CD4-positive, alpha-beta T cell treated with Interleukin-17A for 4 hours (primary cell): ENCODE measurements around the gene SFSWAP.
A peak's percentile ranks its signal among the peaks of the same experiment; 100 is the strongest.
"Not testable (repeated sequence)": the region's sequence is repeated elsewhere in the genome, so short reads cannot be mapped to it uniquely, and the experiment has no call there.

ENCODE experiments used
- DNase-seq: peaks from one replicate; pipeline ENCODE4 v3.0.0-alpha.2; 2020; ENCODE audit warnings: mixed read lengths

Gene SFSWAP

DNA sequence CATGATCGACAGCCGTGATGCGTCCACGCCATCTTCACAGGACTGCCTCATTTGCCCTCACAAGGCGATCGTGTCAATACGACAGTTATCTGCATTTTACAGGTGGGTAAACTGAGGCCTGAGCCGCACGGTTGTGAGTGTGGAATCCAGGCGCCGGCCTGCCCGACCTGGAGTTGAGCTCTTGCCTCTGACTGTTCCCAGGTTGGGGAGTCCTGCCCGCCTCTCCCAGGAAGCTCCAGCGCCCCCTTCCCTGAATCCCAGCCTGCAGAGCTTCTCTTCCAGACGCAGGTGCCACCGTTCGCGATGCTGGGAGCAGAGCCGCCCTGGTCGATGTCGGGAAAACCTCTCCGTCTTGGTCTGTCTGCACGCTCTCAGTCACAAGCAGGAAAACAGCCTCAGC lies 31.1 kb upstream of the SFSWAP start:
- not testable (repeated sequence) for DNase-seq

DNA sequence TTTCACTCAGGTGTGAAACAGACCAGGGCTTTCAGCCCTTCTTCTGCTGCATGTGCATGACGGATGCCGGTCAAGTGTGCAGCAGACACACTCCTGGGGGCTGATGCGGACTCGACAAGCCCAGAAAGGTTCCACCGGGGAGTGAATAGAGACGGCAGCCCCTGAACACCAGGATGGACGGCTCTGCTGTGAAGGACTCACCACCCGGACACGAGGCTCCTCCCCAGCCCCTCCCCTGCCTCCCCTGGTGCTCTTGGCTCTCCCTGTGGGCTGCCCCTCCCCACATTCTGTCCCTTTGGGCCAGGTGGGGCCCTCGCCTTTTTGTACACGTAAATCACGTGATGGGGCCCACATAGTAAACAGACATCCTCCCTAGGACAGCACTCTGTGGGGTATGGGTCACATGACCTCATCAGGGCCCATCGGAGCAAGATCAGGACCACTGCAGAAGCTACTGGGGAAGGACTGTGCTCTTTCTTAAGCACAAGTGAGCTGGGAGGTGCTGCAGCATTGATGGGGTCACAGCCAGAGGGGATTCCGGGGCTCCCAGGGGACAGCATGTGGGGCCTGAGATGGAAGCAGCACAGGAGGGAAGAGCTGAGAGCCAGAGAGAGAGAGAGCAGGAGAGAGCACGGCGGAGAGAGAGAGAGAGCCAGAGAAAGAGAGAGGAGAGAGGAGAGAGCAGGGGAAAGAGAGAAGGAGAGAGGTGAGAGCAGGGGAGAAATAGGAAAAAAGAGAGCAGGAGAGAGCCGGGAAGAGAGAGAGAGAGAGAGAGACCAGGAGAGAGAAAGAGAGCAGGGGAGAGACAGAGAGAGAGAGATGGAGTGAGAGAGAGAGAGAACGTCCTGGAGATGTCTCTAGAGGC lies 30.3 kb upstream of the SFSWAP start:
- DNase-seq: not testable (repeated sequence)

DNA sequence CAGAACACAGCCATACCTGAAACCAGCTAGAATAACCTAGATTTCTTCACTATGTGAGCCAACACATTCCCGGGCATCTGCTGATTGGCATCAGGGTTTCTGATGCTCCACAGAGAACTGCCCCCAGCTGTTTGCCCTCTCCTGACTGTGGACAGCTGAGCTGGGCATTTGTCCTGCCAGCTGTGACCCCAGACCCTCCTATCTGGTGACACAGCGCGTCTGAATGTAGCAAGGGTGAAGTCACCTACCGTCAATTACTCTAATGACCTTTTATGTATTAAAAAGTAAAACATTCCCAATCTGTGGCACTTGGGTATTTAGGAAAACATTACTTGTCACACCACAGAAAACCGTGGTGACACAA lies 29.7 kb upstream of the SFSWAP start:
- DNase-seq: no peak

DNA sequence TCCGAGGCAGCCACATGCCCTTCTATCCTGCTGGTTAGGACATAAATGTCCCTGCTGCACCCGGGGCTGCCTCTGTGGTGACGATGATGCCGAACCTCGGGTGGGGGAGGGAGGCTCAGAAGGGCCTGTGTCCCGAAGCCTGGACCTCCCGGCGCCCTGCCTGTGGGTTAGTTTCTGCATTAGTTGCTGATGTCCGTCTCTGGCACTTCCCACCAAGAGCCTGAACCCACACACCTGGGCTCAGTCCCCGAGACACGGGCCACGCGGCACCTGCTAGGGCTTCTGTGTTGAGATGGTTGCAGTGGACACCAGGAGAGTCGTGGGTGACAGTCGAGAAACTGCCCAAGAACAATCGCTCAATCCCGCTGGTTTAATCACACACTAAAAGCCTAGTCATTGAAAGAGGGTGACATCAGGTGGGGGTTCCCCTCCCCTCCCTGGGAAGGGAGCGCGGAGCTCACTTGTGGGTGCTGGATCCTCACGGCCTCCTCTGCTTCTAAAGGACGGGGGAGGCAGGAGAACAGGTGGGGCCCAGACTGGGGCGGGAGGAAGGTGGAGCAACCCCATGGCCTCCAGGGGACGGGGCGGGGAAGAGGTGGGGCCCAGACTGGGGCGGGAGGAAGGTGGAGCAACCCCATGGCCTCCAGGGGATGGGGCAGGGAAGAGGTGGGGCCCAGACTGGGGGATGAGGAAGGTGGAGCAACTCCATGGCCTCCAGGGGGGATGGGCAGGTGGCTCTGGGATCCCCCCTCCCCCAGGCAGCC lies 29.0 kb upstream of the SFSWAP start:
- DNase-seq: peak; percentile 85

DNA sequence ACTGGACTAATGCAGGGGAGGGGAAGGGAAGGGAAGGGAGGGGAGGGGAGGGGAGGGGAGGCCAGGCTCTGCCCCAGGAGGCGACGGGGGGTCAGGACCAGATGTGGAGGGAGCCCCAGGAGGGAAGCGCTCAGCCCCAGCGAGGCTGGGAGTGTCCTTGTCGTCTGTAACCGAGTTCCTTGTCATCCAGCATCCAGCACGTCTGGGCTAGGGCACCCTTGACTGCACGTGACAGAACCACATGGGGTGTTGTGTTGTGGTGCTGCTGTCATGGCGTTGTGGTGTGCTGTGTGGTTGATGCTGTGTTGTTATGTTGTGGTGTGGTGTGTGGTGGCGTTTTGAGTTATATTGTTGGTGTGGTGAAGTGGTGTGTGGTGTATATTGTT lies 28.4 kb upstream of the SFSWAP start:
- no peak for DNase-seq

DNA sequence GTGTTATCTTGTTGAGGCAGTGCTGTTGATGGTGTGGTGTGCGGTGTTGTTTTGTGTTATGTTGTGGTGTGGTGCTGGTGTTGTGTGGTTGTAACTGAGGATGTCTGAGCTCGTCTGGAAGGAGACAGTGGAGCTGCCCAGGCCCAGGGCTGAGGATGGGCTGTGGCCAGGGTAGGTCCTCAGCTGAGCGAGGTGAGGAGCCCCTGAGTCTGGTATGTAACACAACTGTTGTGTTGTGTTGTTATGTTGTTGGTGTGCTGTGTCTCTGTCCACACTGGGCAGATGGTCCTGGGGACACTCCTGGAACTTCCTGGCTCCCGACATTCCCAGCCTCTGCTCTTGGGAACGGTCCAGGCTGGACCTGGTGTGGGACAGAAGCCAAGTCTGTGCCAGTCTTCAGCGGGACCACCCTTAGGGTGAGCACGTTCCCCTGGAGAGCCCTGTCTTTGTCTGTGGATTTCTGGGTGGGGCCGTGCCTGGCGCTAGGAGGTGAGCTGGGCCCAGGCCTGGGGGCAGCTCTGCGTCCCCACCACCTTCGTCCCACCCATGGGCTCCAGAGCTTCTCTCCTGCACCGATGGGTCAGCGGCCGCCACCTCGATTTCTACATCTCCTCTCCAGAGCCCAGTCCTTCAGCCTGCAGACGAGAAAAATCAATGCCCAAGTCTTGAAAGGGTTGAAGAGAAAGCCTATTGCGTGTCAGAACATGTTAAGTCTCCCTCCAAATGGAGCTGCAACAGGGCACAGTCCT lies 27.4 kb upstream of the SFSWAP start:
- no peak for DNase-seq

DNA sequence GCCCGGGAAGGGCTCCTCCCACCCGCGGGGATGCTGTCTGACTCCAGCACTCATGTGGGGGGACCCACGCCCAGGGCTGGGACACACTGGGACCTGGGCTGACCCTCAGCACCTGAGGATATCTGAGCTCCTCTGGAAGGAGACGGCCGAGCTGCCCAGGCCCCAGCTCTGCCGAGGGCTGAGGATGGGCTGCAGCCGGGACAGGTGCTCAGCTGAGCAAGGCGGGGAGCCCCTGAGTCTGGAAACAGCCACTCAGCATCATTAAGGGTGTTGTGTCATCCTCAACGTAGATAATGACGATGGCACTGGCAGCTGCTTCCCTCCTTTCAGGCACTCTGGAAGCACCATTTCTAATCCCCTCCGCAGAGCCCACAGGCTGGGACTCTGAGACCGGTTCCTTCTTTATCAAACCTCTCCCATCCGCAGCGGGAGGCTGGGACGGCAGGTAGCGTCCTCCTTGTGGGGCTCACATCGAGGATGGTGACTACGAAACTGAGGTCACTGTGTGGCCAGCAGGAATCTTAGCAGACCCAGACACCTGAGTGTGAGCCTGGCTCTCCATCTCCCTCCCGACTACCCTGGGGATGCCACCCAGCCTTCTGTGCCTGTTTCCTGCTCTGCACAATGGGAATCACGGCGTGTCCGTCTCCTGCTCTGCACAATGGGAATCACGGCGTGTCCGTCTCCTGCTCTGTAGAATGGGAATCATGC lies 26.7 kb upstream of the SFSWAP start:
- DNase-seq: no peak

DNA sequence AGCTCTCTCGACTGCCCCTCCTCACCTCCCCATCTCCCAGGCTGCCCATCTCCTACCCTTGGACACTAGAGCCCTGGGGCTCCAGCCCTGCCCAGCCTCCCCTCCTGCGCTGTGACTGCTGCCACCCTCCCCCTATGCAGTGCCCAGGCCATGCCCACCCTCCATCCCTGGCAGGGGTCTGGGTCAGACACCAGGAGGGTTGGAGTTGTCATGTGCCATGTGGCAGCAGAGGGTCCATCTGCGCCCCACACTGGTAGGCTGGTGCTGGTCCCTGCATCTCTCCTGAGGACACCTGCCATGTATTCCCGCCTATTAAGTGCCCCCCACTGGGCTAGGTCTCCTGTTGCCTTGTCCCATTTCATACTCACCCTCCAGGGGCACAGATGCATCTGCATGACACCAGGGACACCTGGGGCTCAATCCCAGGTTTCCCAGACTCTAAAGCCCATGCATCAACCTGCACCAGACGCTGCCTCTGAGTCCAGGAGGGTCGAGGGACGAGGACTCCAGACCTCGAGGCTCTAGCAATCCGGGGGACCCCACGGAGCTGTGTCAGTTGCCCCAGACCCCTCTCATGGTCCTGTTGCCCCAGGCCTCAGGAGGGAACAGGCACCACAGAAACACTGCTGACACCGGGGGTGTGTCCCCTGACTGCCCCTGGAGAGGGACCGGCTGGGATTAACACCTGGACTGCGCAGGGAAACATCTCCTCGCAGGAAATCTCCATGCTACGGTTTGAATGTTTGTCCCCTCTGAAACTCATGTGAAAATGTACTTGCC lies 23.4 kb upstream of the SFSWAP start:
- no peak for DNase-seq

DNA sequence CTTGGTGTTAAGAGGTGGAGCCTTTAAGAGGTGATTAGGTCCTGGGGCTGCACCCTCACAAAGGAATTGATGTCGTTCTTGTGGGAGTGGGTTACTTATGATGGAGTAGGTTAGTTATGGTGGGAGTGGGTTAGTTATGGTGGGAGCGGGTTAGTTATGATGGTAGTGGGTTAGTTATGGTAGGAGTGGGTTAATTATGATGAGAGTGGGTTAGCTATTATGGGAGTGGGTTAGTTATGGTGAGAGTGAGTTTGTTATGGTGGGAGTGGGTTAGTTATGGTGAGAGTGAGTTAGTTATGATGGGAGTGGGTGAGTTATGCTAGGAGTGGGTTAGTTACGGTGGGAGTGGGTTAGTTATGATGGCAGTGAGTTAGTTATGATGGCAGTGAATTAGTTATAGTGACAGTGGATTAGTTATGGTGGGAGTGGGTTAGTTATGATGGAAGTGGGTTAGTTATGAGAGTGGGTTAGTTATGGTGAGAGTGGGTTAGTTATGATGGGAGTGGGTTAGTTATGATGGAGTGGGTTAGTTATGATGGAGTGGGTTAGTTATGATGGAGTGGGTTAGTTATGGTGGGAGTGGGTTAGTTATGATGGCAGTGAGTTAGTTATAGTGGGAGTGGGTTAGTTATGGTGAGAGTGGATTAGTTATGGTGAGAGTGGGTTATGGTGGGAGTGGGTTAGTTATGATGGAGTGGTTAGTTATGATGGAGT lies 22.6 kb upstream of the SFSWAP start:
- DNase-seq: no peak

DNA sequence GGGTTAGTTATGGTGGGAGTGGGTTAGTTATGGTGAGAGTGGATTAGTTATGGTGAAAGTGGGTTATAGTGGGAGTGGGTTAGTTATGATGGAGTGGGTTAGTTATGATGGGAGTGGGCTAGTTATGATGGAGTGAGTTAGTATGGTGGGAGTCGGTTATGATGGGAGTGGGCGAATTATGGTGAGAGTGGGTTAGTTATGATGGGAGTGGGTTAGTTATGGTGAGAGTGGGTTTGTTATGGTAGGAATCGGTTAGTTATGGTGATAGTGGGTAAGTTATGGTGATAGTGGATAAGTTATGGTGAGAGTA lies 22.1 kb upstream of the SFSWAP start:
- DNase-seq: no peak

DNA sequence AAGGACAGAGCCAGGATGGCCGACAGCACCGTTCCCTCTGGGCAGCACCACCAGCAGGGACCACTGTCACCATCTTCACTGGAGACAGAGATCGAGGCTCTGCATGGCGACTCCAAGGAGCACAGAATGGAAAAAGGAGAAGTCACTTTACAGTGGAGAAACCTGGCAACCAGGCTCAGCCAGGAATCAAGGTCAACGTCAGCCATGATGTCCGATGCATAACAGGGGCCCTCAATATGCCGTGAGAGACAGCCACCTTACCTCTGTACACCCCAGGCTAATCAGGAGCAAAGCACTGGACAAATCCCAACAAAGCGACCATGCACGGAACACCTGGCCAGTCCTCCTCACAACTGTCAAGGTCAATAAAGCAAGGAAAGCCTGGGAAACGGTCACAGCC lies 20.6 kb upstream of the SFSWAP start:
- no peak for DNase-seq

DNA sequence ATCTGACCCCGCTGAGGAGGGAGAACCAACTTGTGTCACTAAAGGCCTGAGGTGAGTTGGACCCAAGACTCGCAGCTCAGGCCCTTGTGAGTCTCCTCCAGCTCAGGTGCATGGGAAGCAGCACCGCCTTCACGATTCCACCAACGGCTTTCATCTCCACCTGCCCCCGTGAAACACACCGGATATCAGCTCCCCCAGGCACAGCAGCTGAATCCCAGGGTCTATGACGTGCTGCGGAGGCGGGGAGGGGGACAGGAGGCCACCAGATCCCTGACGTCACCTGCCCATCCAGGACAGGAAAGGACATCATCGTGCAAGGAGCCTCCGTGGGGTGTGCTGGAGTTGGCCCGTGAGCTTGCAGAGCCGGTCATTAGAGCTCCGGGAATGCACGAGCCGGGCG lies 18.5 kb upstream of the SFSWAP start:
- DNase-seq: no peak

DNA sequence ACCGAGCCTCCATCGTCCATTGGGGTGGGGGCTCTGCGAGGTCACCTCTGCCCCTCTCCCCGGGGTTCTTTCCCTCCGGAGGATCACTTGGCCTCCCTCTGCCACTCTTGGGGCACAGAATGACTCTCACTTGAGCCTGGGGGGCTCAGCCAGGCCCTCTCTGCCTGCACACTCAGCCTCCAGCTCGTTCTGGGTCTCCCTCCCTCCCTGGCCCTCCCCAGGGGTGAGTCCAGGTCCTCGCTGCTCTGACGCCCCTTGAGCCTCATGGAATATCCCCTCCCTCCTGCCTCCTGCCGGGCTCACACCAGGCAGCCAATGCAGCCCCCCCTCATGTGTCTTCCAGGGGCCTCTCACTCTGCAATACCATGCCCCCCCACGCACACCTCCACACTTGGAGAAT lies 17.7 kb upstream of the SFSWAP start:
- no peak for DNase-seq

DNA sequence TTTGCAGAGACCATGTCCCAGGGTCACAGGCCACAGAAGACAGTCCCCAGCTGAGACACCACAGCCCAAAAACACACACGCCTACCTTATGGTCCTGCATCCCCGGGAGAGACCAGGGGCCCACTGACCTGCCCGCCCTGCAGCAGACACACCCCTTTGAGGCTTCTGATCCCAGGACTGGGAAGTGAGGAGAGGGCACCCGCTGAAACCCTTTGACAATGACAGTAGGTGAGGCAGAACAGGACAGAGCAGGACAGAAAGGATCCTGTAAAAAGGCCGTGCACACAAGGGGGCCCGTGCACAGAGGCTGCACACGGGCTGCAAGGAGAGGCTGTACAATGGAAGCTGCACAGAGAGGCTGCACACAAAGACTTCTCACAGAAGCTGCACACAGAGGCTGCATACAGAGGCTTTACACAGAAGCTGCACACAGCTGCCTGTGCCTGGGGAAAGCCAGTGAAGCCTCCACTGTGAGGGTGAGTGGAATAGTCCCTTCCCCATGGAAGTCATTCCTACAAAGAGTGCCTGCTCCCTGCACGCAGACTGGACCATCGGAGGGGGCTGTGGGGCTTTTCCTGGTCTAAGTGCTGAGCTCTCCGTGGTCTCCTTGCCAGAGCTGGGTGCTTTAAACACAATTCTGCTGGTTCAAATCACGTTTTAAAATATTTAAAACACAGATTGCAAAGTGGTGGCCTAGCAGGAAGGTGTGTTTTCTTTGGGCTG lies 16.6 kb upstream of the SFSWAP start:
- no peak for DNase-seq

DNA sequence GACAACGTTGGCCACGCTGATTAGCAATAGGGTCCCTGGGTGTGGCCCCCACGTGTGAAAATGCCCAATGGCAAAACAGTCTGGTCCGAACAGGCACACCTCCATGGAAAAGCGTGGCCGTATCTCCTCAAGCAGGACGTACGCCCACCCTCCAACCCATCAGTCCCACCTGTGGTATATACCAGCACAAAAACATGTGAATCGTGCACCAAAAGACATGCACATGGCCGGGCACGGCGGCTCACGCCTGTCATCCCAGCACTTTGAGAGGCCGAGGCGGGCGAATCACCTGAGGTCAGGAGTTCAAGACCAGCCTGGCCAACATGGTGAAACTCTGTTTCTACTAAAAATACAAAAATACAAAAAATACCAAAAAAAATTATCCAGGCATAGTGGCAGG lies 14.9 kb upstream of the SFSWAP start:
- no peak for DNase-seq

DNA sequence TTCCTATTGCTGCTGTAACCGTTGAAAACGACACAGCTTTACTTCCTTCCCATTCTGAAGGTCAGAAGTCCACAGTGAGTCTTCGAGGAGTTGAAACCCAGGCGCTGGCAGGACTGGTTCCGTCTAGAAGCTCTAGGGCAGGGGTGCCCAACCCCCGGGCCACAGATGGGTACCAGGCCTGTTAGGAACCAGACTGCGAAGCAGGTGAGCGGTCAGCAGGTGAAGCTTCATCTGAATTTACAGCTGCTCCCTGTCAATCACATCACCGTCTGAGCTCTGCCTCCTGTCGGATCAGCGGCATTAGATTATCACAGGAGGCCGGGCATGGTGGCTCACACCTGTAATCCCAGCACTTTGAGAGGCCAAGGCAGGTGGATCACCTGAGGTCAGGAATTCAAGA lies 12.6 kb upstream of the SFSWAP start:
- DNase-seq: no peak

DNA sequence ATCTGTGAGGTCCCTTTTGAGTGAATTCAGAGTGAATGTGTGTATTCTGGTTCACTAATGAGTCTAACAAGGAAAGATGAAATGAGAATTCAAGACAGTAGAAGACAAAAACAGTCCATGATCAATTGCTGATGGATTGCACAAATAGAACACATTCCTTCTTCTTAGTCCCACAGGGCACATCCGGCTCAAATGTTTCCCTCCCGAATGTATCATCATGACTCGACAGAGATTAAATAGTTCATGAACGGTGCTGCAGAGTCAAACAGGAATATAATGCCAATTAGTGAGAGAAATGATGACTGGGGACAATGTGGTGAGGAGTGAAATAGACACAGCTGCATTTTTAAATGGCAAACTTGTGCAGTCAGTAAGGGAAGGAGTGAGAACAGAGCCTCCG lies 11.5 kb upstream of the SFSWAP start:
- DNase-seq: no peak

DNA sequence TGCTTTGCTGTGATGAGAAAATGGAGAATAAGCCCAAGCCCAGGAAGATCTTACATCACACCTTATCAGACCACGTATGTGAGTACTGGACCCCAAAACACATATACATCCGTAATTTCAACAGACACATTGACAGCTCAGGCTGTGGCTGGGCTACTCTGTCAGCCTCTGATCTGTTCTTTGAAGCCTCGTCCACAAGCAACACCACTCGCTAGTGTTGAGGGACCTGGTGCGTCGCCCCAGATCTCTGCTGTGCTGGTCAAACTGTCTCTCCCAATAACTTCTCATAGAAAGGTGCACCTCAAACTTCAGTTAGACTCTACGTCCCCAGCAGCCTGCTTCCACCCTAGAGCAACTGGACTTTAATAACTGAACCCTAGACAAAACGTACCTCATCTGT lies 10.6 kb upstream of the SFSWAP start:
- no peak for DNase-seq

DNA sequence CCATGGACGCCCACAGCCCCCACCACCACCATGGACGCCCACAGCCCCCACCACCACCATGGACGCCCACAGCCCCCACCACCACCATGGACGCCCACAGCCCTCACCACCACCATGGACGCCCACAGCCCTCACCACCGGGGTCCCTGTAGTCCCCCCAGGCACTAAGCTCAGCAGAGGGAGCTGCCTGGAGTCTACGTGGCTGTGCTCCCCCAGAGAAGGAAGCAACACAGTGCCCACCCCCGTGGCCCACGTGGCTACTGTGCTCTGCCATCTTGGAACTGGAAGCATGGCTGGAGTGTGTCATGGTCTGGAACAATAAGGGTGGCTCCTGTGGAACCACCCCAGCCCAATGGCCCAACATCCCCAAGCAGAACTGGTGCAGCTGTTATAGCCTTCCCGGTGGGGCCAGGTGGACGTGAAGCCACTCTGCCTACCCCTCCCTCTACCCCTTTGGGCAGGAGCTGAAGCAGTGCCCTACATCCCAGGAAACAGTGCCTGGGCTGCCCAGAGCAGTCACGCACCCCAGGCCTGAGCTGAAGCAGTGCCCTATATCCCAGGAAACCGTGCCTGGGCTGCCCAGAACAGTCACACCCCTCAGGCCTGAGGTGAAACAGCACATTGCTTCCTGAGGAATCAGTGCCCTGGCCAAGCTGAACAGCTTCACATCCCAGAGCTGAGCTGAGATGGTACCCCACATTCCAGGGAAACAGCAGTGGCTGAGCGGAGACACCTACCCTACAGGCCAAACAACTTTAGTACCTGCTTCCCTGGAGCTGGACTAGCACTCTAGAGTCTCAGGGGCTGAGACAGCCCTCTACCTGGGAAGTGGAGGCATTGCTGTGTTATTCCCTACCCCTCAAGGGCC lies 9.0 kb upstream of the SFSWAP start:
- no peak for DNase-seq

DNA sequence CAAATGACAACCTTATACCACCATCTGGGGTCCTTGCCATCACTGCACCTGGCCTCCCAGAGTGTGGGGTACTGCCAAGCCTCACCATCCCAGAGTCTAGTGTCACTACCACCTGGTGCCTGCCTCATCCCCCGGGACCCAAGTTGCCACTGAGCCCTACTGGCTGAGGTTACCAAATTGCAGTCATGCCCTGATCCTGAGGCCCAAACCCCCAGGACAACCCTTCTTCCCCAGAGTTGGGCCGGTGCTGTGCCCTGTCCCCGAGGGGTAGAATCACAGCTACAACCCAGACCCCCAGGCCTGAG lies 8.4 kb upstream of the SFSWAP start:
- DNase-seq: no peak
